OCI-LY3 (cell line): ENCODE results near the gene ALG11.

ENCODE experiments used
- H2AFZ ChIP-seq: fragments of 200-600, 300-600 bp; shearing (Covaris generic); 2 replicates; pipeline ENCODE4 v1.6.0; 2014; ENCODE audit warnings: antibody characterized with exemption, low read depth, low read length
- H3K27ac ChIP-seq: fragments of 200-600, 300-600 bp; sonication (generic); 2 replicates; pipeline ENCODE4 v1.5.1; 2014; ENCODE audit warnings: mild to moderate bottlenecking, low read length, moderate library complexity, mixed read lengths
- H3K27me3 ChIP-seq: fragments of 200-600, 300-600 bp; sonication (generic); 2 replicates; pipeline ENCODE4 v1.6.1; 2014; ENCODE audit warnings: low read depth, low read length, mixed read lengths
- H3K36me3 ChIP-seq: fragments of 200-600, 300-600 bp; sonication (generic); replicated peaks from 2 replicates; pipeline ENCODE3; 2014; ENCODE audit warnings: low read depth, low read length, mixed read lengths
- H3K4me1 ChIP-seq: fragments of 300-600, 200-600 bp; sonication (generic); 2 replicates; pipeline ENCODE4 v1.6.1; 2014; ENCODE audit warnings: low read length, mixed read lengths
- H3K4me2 ChIP-seq: fragments of 200-600, 300-600 bp; sonication (generic); 2 replicates; pipeline ENCODE4 v1.6.1; 2014; ENCODE audit warnings: low read length, mixed read lengths
- H3K4me3 ChIP-seq: fragments of 300-600, 200-600 bp; sonication (generic); 2 replicates; pipeline ENCODE4 v1.5.1; 2014; ENCODE audit warnings: antibody characterized with exemption, mild to moderate bottlenecking, low read length, moderate library complexity
- H3K79me2 ChIP-seq: fragments of 300-600, 200-600 bp; shearing (Covaris generic); 2 replicates; pipeline ENCODE4 v1.6.1; 2014; ENCODE audit warnings: mild to moderate bottlenecking, low read length, mixed read lengths
- H3K9ac ChIP-seq: fragments of 300-600, 200-600 bp; shearing (Covaris generic); 2 replicates; pipeline ENCODE4 v1.6.0; 2014; ENCODE audit warnings: mild to moderate bottlenecking, low read length, moderate library complexity
- H3K9me3 ChIP-seq: fragments of 200-600, 300-600 bp; shearing (Covaris generic); 2 replicates; pipeline ENCODE4 v1.6.1; 2014; ENCODE audit warnings: low read length, mixed read lengths; ENCODE audit not compliant: insufficient read depth
- H4K20me1 ChIP-seq: fragments of 200-600, 300-600 bp; sonication (generic); 2 replicates; pipeline ENCODE4 v1.6.1; 2016; ENCODE audit warnings: low read length, mixed read lengths; ENCODE audit not compliant: insufficient read depth
- EZH2phosphoT487 ChIP-seq: fragments of 200-600 bp; shearing (Covaris generic); IDR thresholded peaks from 2 replicates; pipeline ENCODE4 v1.6.1; 2018; ENCODE audit warnings: antibody characterized with exemption, mixed run types, low read depth
- TF ChIP-seq, protein P1 (sequence below): fragments of 200-600, 300-600 bp; sonication (generic); IDR thresholded peaks from 2 replicates; pipeline ENCODE4 v1.5.1; 2014; ENCODE audit warnings: antibody characterized with exemption, low read length, low read depth

The ALG11 gene

GRCh38 chr13:51999921-52000320 is 12.3 kb upstream of the ALG11 start:
- Histone ChIP-seq H3K9ac (no peak overlapping the region), H3K9me3 (no peaks in the 10 kb centered on the region), H3K79me2 (no peaks in the 10 kb centered on the region), H3K27me3 (peaks cover 20% of the 10 kb centered on the region), H2AFZ (no peak overlapping the region), H3K4me2 (no peak overlapping the region), H4K20me1 (no peaks in the 10 kb centered on the region), H3K4me1 (peaks cover 3% of the 10 kb centered on the region; the same call in 1 of the 2 replicates), H3K36me3 (no peaks in the 10 kb centered on the region), H3K27ac (no peak overlapping the region), H3K4me3 (no peak overlapping the region)
- TF ChIP-seq, protein P1, sequence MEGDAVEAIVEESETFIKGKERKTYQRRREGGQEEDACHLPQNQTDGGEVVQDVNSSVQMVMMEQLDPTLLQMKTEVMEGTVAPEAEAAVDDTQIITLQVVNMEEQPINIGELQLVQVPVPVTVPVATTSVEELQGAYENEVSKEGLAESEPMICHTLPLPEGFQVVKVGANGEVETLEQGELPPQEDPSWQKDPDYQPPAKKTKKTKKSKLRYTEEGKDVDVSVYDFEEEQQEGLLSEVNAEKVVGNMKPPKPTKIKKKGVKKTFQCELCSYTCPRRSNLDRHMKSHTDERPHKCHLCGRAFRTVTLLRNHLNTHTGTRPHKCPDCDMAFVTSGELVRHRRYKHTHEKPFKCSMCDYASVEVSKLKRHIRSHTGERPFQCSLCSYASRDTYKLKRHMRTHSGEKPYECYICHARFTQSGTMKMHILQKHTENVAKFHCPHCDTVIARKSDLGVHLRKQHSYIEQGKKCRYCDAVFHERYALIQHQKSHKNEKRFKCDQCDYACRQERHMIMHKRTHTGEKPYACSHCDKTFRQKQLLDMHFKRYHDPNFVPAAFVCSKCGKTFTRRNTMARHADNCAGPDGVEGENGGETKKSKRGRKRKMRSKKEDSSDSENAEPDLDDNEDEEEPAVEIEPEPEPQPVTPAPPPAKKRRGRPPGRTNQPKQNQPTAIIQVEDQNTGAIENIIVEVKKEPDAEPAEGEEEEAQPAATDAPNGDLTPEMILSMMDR: no peak
- TF ChIP-seq EZH2phosphoT487: no peak

DNA sequence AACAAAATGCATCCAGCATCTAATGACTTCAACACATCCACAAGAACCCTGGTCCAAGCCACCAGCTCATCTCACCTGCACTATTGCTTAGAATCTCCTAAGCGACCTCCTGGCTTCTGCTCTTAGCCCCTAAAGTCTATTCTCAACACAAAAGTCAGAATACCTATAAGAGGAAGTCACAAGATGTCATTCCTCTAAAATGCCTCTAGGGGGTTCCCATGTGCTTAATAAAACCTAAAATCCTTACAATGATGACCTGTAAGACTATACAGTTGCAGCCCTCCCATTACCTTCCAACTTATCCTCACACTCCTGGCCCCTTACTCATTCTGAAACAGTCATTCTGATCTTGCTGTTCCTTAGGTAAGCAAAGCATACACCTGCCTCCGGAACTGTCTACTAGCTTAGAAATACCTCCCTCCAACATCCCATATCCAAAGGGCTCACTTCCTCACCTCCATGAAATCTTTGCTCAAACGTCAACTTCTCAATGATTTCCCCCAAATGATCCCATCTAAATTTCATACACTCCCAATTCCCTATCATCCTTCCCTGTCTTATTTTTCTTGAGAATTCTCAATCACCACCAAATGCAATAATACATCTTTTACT is 11.0 kb upstream of the ALG11 start:
- H3K4me1 ChIP-seq: peaks cover 3% of the 10 kb centered on the region; the same call in 1 of the 2 replicates

GRCh38 chr13:52002361-52002760 is 9.8 kb upstream of the ALG11 start:
- no peak overlapping the region for H2AFZ ChIP-seq
- TF ChIP-seq, protein P1: no peak
- no peak for TF ChIP-seq EZH2phosphoT487
- H4K20me1 ChIP-seq: no peaks in the 10 kb centered on the region
- H3K9ac ChIP-seq: no peak overlapping the region
- no peak overlapping the region for H3K27ac ChIP-seq
- no peaks in the 10 kb centered on the region for H3K79me2 ChIP-seq
- peaks cover 15% of the 10 kb centered on the region for H3K27me3 ChIP-seq
- no peak overlapping the region for H3K4me2 ChIP-seq
- no peaks in the 10 kb centered on the region for H3K9me3 ChIP-seq
- H3K36me3 ChIP-seq: no peaks in the 10 kb centered on the region
- no peak overlapping the region for H3K4me3 ChIP-seq
- peaks cover 3% of the 10 kb centered on the region; the same call in 1 of the 2 replicates for H3K4me1 ChIP-seq

More for the DNA sequence above, 11.0 kb upstream of the ALG11 start:
- Histone ChIP-seq H3K9me3 (no peaks in the 10 kb centered on the region), H3K79me2 (no peaks in the 10 kb centered on the region), H2AFZ (0 out of 2 replicates have a peak overlapping the region, but pooled peaks have one; percentile 15), H3K9ac (no peak overlapping the region), H4K20me1 (no peaks in the 10 kb centered on the region), H3K27me3 (peaks cover 15% of the 10 kb centered on the region), H3K4me3 (no peak overlapping the region), H3K36me3 (no peaks in the 10 kb centered on the region), H3K4me2 (no peak overlapping the region), H3K27ac (no peak overlapping the region)
- TF ChIP-seq, protein P1: peak; percentile 76
- TF ChIP-seq EZH2phosphoT487: no peak

DNA sequence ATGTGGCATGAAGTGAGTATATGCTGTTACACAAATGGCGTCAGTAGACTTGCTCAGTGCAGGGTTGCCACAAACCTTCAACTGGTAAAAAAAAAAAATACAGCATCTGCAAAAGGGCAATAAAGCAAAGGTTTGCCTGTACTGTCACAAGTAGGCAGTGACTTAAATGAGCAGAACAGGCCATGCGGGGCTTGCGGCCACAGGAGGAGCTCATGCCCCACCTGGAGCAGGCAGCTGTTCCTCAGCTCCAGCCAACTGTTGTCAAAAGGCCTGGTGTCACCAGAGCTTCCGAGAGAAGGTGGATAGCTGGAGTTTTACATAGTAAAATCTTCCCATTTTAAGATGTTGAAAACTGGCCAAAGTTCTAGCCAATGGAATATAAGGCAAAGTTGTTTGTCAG is 8.7 kb upstream of the ALG11 start:
- Histone ChIP-seq H3K36me3 (no peaks in the 10 kb centered on the region), H3K4me2 (no peak overlapping the region), H3K27ac (no peak overlapping the region), H2AFZ (no peak overlapping the region), H3K27me3 (peaks cover 15% of the 10 kb centered on the region), H4K20me1 (no peaks in the 10 kb centered on the region), H3K4me3 (no peak overlapping the region), H3K4me1 (peaks cover 3% of the 10 kb centered on the region; the same call in 1 of the 2 replicates), H3K9ac (no peak overlapping the region), H3K79me2 (no peaks in the 10 kb centered on the region), H3K9me3 (no peaks in the 10 kb centered on the region)
- TF ChIP-seq EZH2phosphoT487: no peak
- TF ChIP-seq, protein P1: no peak
